ENCODE results near the gene TFPI.
"Not testable (repeated sequence)": the region's sequence is repeated elsewhere in the genome, so short reads cannot be mapped to it uniquely, and the experiment has no call there.

TFPI gene

DNA sequence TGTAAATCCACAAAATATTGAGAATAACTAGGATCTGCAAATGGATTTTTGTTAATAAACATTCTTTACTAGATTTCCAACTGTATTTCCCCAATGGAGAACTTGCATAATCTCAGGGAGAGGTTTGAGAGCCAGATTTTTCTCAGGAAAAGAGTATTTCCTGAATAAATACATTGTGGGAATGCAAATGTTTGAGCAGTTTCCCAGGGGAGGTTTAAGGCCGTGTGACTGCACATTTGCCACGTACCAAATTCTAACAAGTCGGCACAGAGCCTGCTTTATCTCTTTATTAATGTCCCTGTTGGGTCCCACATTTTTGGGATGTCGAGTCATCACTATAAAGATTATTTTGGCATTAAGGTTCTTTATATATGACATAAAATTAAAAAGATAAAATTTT lies 27.0 kb downstream of the TFPI start:
- DNase-seq, result no peak

DNA sequence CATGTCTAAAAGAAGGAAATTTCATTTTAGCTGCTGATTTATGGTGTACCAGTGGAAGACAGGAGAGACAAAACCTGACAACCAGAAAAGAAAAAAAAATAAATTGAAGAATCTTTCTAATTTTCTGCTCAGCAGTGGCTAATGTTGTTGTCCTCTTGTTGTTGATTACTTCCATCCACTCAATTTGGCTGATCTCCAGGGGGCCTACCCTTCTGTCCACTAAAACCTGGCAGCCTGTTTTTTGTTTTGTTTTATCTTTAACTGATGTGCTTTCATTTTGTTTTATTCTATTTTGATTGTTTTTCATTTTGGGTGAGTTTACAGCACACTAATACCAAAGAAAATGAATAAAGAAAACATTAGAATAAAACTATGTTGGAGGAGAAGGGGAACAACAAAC lies 27.4 kb downstream of the TFPI start:
- DNase-seq, result no peak

DNA sequence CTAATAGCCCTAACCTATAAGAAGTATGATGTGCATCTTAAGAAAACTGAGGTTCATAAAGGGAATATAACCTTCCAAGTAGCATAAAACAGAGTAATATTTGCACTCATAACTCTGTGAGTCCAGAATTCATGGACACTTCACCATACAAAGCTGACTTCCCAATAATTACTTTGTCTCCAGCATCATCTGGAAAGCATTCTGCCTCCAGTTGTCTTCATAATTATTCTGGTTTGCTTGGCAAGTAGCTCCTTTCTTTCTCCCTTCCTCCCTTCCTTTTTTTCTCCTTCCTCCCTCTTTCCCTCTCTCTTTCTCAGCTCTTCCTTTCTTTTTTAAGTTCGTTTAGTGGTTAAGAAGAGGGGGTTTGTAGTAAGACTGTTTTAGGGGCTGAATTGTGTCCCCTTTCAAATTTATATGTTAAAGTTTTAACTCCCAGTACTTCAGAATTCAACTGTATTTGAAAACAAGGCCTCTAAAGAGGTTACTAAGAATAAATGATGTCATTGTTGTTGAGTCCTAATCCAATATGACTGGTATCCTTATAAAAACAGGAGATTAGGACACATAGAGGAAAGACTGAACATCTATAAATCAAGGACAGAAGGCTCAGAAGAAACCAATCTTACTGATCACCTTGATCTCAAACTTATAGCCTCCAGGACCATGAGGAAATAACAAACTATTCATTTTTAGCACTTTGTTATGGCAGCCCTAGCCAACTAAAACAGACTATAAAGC lies 28.9 kb downstream of the TFPI start:
- DNase-seq, result no peak

DNA sequence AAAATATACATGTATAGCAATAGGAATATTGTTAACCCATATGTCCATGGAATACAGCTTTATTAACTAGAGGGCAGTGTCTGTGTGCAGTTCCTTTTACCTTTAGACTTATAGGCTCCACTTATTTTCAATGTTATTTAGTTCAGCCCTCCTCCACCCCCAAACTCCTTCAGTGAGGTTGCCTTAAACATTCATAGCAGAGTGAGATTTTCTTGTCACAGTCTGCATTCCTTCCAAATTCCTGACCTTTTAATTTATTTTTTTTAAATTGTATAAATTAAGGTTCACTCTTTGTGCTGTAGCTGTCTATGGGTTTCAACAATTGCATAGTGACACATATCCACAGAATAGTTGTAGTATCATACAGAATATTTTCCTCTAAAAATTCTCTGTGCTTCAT lies 30.9 kb downstream of the TFPI start:
- no peak for DNase-seq

DNA sequence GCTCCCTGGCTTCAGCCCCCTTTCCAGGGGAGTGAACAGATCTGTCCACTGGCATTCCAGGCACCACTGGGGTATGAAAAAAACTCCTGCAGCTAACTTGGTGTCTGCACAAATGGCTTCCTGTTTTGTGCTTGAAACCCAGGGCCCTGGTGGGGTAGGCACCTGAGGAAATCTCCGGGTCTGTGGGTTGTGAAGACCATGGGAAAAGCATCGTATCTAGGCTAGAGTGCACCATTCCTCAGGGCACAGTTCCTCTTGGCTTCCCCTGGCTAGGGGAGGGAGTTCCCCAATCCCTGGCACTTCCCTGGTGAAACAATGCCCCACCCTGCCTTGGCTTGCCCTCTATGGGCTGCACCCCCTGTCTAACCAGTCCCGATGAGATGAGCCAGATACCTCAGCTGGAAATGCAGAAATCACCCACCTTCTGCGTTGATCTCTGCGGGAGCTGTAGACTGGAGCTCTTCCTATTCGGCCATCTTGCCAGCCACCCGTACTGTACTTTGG lies 34.1 kb downstream of the TFPI start:
- DNase-seq, result no peak

DNA sequence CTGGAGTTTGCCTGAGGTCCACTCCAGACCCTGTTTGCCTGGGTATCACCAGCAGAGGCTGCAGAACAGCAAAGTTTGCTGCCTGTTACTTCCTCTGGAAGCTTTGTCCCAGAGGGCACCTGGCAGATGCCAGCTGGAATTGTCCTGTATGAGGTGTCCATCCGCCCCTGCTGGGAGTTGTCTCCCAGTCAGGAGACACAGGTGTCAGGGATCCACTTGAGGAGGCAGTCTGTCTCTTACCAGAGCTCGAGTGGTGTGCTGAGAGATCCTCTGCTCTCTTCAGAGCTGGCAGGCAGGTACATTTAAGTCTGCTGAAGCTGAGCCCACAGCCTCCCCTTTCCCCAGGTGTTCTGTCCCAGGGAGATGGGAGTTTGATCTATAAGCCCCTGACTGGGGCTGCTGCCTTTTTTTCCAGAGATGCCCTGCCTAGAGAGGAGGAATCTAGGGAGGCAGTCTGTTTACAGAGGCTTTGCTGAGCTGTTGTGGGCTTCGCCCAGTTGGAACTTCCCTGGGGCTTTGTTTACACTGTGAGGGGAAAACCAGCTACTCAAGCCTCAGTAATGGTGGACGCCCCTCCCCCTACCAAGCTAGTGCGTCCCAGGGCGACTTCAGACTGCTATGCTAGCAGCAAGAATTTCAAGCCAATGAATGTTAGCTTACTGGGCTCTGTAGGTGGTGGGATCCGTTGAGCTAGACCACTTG lies 34.7 kb downstream of the TFPI start:
- no peak for DNase-seq

DNA sequence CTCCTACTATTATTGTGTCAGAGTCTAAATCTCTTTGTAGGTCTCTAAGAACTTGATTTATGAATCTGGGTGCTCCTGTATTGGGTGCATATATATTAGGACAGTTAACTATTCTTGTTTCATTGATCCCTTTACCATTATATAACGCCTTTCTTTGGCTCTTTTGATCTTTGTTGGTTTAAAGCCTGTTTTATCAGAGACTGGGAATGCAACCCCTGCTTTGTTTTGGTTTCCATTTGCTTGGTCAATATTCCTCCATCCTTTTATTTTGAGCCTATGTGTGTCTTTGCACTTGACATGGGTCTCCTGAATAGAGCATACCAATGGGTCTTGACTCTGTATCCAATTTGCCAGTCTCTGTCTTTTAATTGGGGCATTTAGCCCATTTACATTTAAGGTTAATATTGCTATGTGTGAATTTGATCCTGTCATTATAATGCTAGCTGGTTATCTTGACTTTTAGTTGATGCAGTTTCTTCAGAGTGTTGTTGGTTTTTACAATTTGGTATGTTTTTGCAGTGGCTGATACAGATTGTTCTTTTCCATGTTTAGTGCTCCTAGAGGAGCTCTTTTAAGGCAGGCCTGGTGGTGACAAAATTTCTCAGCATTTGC lies 36.4 kb downstream of the TFPI start:
- not testable (repeated sequence) for DNase-seq

DNA sequence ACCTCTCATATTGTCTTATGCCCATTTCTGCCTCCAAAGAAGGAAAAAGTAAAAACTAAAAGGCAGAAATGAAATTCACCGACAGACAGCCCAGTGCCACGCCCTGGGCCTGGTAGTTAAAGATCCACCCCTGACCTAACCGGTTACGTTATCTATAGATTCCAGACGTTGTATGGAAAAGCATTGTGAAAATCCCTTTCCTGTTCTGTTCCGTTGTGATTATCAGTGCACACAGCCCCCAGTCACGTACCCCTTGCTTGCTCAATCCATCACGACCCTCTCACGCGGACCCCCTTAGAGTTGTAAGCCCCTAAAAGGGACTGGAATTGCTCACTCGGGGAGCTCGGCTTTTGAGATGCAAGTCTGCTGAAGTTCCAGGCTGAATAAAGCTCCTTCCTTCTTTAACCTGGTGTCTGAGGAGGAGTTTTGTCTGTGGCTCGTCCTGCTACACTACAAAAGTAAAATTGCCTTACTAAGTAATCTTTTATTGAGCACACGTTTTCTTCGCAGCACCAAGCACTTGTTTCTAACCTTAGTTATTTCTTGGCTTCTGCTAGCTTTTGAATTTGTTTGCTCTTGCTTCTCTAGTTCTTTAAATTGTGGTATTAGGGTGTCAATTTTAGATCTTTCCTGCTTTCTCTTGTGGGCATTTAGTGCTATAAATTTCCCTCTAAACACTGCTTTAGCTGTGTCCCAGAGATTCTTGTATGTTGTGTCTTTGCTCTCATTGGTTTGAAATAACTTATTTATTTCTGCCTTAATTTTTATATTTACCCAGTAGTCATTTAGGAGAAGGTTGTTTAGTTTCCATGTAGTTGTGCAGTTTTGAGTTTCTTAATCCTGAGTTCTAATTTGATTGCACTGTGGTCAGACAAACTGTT lies 37.4 kb downstream of the TFPI start:
- not testable (repeated sequence) for DNase-seq

DNA sequence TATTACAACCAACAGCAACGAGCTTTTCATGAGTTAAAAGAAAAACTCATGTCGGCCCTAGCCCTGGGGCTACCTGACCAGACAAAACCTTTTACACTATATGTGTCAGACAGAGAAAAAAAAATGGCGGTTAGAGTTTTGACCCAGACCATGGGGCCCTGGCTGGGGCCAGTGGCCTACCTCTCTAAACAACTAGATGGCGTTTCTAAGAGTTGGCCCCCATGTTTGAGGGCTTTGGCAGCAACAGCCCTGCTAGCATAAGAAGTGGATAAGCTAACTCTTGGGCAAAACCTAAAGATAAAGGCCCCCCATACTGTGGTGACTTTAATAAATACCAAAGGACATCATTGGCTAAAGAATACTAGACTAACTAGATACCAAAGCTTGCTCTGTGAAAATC lies 39.3 kb downstream of the TFPI start:
- no peak for DNase-seq

DNA sequence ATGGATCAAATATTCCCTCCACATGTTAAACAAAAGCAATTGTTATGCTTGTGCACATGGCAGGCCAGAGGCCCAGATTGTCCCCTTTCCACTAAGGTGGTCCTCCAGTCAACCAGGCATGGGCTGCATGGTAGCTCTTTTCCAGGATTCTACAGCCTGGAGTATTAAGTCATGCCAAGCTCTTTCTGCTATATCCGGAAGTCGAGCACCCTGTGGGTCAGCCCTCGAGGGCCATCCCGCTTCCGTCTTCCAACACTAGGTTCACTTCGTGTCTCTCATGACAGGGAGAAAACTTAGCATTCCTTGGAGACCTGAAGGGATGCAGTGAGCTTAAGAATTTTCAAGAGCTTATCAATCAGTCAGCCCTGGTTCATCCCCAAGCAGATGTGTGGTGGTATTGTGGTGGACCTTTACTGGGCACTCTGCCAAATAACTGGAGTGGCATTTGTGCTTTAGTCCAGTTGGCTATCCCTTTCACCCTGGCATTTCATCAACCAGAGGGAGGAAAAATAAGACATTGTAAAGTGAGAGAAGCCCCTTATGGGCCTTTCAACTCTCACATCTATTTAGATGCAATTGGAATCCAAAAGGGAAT lies 39.9 kb downstream of the TFPI start:
- DNase-seq, result not testable (repeated sequence)

DNA sequence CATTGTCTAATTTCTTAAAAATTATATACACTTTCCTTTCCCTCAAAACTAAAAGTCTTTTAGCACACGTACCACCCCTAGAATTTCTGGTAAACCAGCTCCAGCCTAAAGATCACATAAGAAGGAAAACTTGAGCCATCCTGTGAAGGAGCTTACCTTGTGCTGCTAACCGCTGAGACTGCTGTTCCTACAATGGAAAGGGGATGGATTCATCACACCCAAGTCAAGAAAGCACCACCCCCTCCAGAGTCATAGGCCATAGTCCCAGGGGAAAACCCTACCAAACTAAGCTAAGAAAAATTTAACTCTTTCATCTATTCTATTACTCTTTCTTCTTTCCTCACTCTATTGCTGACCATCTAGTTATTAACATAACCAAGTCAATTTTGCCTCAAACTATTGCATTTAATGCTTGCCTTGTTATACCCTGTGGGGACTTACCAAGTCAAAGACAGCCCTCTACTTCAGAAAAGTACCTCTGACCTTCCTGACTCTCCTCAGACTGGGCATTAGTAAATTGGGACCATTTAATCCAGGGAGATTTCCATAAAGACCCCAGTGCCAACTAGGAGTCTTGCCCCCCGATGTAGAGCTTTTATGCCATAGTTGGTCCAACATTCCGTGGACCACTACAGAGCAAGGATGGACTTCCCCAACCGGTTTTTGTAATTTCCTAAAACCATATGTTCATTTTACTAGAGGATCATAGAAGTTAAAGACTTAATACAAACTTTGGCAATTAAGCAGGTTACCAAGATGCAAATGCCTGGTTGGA lies 40.6 kb downstream of the TFPI start:
- DNase-seq, result not testable (repeated sequence)

DNA sequence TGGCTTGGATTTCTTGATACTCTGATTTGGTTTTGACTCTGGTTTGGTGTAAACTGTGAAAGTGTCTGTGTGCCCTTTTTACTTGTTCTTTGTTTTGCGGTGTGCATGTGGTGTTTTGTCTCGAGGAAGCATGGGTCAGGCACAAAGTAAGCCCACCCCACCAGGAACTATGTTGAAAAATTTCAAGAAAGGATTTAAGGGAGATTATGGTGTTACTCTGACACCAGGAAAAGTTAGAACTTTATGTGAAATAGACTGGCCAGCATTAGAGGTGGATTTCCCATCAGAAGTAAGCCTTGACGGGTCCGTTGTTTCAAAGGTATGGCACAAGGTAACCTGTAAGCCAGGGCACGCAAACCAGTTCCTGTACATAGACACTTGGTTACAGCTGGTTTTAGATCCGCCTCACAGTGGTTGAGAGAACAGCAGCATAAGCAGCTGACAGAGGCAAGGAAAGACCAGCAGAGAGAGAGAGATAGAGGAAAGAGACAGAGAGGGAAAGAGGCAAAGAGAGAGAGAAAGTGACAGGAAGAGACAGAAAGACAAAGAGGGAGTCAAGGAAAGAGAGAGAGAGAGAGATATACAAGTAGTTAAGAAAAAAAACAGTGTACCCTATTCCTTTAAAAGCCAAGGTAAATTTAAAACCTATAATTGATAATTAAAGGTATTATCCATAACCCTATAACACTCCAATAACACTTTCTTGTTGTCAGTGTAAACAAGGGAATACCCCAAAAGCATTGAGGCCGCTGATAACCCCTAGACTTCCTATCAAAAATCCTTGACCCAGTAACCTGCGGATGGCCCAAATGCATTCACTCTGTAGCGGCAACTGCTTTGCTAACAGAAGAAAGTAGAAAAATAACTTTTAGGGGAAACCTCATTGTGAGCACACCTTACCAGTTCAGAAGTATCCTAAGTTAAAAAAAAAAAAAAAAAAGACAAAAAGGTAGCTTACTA lies 42.6 kb downstream of the TFPI start:
- DNase-seq, result no peak

DNA sequence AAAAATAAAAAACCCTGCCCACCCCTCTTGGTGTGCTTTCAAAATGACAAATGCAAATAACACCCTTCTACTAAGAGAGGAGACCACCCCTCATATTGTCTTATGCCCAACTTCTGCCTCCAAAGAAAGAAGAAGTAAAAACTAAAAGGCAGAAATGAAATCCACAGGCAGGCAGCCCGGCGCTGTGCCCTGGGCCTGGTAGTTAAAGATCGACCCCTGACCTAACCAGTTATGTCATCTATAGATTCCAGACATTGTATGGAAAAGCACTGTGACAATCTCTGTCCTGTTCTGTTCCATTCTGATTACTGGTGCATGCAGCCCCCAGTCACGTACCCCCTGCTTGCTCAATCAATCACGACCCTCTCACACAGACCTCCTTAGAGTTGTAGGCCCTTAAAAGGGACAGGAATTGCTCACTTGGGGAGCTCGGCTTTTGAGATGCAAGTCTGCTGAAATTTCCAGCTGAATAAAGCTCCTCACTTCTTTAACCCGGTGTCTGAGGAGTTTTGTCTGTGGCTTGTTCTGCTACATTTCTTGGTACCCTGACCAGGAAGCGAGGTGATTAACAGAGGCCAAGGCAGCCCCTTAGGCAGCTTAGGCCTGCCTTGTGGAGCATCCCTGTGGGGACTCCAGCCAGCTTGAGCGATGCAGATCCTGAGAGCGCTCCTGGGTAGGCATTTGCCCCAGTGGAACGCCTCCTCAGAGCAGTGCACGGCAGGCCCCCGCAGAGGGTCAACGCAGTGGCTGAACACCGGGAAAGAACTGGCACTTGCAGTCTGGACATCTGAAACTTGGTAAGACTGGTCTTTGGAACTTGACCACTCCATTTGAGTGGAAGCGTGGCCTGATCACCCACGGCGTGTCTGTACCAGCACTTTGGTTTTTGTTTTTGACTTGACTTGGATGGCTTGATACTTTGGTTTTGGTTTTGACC lies 43.5 kb downstream of the TFPI start:
- DNase-seq, result not testable (repeated sequence)

DNA sequence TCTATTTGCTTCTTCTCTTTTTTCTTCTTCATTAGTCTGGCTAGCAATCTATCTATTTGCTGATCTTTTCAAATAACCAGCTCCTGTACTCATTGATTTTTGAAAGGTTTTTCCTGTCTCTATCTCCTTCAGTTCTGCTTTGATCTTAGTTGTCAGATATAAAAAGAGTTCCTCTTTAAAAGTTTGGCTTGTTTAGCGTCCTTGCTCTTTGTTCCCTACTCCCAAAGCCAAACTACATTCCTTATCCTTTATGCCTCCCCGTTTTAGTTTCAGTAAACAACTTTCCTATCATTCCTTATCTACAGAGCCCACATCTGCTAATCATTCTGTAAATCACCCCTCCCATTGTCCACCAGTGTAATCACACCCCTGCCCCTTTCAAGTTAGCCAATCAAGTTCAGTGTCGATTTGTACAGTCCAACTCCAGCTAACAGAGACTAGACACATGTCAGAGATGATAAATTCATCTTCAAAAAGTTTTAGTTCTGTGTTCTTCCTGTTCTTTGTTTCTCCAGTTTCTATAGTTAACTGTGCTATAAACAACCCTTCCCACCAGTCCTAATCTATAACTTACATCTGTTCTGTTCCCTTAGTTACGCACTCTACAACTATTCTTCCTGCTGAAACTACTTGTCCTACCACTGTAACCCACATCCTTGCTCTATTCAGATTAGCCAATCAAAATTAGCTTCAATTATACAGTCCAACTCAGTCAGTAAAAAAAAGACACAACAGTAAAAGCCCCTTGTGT lies 44.4 kb downstream of the TFPI start:
- DNase-seq, result no peak

DNA sequence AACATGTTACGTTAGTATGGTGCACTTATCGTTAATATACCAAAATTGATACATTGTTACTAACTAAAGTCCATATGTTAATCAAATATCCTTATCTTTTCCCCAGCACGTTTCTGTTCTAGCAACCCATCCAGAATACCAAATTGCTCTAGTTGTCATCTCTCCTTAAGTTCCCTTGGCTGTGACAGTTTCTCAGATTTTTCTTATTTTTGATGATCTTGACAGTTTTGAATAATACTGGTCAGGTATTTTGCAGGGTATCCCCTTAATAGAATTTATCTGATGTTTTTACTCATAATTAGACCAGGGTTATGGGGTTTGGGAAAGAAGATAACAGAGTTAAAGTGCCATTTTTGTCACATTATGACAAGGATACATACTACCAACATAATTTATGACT lies 47.8 kb downstream of the TFPI start:
- DNase-seq, result no peak

DNA sequence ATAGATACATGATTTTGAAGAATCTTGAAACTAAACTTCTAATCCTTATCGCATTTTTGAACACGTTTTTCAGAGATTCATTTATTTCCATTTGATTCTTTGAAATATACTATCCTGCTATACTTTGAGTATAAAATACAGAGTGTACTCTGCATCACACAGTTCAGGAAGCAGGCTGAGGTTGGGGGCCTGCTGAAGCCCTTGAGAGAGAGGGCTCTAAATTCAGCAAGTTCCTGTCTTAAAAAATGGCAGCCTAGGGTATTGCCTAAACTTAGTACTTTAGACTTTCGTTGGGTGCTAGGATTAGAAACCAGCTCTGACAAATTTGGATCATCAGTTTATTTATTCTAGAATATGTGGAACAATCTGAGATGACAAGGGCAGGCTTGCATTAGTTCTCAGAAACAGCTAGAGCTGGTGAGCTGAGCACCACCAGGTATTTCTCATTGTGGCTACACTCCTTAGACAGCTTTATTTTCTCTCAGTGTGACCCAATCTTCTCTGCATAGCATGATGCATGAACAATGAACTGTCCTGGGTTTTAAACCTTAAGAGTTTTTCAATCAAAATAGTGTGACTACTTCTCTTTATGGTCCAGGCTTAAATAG lies 49.1 kb downstream of the TFPI start:
- DNase-seq, result no peak

DNA sequence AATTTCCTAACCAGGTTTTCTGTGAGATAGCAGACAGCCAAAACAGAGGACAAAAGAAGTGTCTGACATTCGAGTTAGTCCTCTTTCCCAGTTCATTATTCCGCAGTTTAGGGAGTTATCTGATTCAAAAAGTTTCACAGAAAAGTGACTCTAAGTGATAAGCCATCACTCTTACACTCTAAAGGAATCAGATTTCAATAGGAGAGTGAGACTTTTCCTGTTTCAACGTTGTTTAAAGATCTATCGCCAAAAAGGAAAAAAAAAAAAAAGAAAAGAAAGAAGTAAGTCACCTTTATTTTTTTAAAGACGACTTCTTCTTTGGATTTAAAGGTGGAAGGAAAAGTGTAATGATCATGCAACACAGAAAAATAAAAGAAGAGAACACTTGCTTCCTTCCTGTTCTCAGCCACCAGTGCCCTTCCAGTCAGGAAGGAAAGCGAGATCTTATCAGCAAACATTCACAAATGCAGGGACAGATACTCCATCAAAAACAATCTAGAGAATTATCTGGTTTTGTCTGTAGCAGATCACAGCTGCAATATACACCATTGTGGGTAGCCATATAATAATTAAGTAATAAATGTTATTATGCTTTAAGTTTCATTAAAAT lies 49.8 kb downstream of the TFPI start:
- no peak for DNase-seq

DNA sequence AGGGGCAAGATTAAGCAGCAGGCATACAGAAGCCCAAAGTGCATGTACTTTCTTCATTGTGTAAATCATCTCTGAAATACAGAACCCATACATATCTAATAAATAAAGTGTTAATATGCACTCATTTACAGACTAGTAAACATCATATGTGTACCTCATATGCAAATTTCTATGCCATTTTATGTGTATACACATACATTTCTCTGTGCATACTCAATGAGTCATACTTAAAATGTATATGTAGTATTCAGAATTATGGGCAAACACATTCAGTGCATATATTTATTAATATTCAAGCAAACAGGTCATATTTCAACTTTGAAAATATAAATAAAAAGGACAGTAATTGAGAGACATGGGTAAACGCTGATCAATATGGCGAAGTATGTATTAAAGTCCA lies 50.5 kb downstream of the TFPI start:
- no peak for DNase-seq

Measured in NCI-H2081 treated with DMSO at 0.1 percent for 48 hours (cell line).